Kidney epithelial cell (primary cell): ENCODE results near the gene FGGY. TPM values are rescaled to one million over a fixed set of nuclear protein-coding genes. Genes with fewer than 3 reads are reported as not detected.

Experiments
- DNase-seq: peaks from one replicate; pipeline ENCODE4 v3.0.0-alpha.2; 2010; ENCODE audit warnings: low read depth
- H3K27me3 ChIP-seq: 2 replicates; pipeline ENCODE4 v1.6.0; 2011; ENCODE audit warnings: low read length; ENCODE audit not compliant: control insufficient read depth, insufficient read depth
- H3K36me3 ChIP-seq: 2 replicates; pipeline ENCODE4 v1.5.1; 2011; ENCODE audit warnings: low read length; ENCODE audit not compliant: control insufficient read depth, insufficient read depth
- H3K4me3 ChIP-seq: 2 replicates; pipeline ENCODE4 v1.5.1; 2011; ENCODE audit warnings: low read depth, mild to moderate bottlenecking, control low read depth, low read length
- CTCF ChIP-seq: IDR thresholded peaks from 2 replicates; pipeline ENCODE4 v1.5.1; 2011; ENCODE audit warnings: mild to moderate bottlenecking, moderate library complexity, low read length, control low read depth, inconsistent platforms; ENCODE audit not compliant: insufficient read depth, poor library complexity, severe bottlenecking
- total RNA-seq: library from RNA; depleted of rRNA; stranded (reverse); fragments of >200 nt; gene quantifications from 2 replicates; pipeline ENCODE4 v1.2.3, GENCODE V29; 2015

The FGGY gene
- total RNA-seq, 1 donor from 2014 or later = 8.6 TPM

GRCh38 chr1:59549903-59550302 is 253.0 kb downstream of the FGGY start:
- H3K4me3 ChIP-seq = no peak overlapping the region
- H3K36me3 ChIP-seq = no peaks in the 10 kb centered on the region
- H3K27me3 ChIP-seq = no peaks in the 10 kb centered on the region
- TF ChIP-seq CTCF = no peak
- no peak for DNase-seq

GRCh38 chr1:59552007-59552406 is 255.1 kb downstream of the FGGY start:
- H3K36me3 ChIP-seq = no peaks in the 10 kb centered on the region
- no peak overlapping the region for H3K4me3 ChIP-seq
- DNase-seq = no peak
- TF ChIP-seq CTCF = no peak
- H3K27me3 ChIP-seq = no peaks in the 10 kb centered on the region

- Histone ChIP-seq H3K4me3 (no peak overlapping the region), H3K36me3 (no peaks in the 10 kb centered on the region), H3K27me3 (no peaks in the 10 kb centered on the region)
- TF ChIP-seq CTCF = no peak
- no peak for DNase-seq
Observed at GRCh38 chr1:59553371-59553770, 256.5 kb downstream of the FGGY start.

GRCh38 chr1:59554011-59554663 is 257.2 kb downstream of the FGGY start:
- Histone ChIP-seq H3K36me3 (no peaks in the 10 kb centered on the region), H3K4me3 (no peak overlapping the region), H3K27me3 (no peaks in the 10 kb centered on the region)
- TF ChIP-seq CTCF = no peak
- no peak for DNase-seq

GRCh38 chr1:59554752-59555151 is 257.9 kb downstream of the FGGY start:
- Histone ChIP-seq H3K36me3 (no peaks in the 10 kb centered on the region), H3K4me3 (no peak overlapping the region), H3K27me3 (no peaks in the 10 kb centered on the region)
- TF ChIP-seq CTCF = no peak
- DNase-seq = no peak

- DNase-seq = no peak
- Histone ChIP-seq H3K27me3 (no peaks in the 10 kb centered on the region), H3K4me3 (no peak overlapping the region), H3K36me3 (no peaks in the 10 kb centered on the region)
- TF ChIP-seq CTCF = no peak
Observed at GRCh38 chr1:59556398-59556797, 259.5 kb downstream of the FGGY start.
